Measurements from ENCODE around the gene PRR9. TPM values are rescaled to one million over a fixed set of nuclear protein-coding genes. Genes with fewer than 3 reads are reported as not detected.
"Not testable (repeated sequence)": the region's sequence is repeated elsewhere in the genome, so short reads cannot be mapped to it uniquely, and the experiment has no call there.

The PRR9 gene
- total and polyA plus RNA-seq, 2 donors (not counting 1 experiment from before 2014, with no cell fraction given): not detected

- H3K27ac ChIP-seq (ENCODE audit: insufficient read depth, low read length); H3K79me2 ChIP-seq (ENCODE audit: control insufficient read depth, insufficient read depth, low read length); H3K9me3 ChIP-seq (ENCODE audit: control insufficient read depth, insufficient read depth, low read depth, low read length); H3K36me3 ChIP-seq (ENCODE audit: control insufficient read depth, insufficient read depth, low read length); DNase-seq (ENCODE audit: low read depth in 2 of 2); H3K4me3 ChIP-seq (replicated peaks in 1 of 4; ENCODE audit: control extremely low read depth in 1 of 4, insufficient read depth in 1 of 4, low read depth in 3 of 4, low read length in 4 of 4); H4K20me1 ChIP-seq (ENCODE audit: control insufficient read depth, extremely low read depth, insufficient read depth, low read length); H3K4me2 ChIP-seq (ENCODE audit: extremely low read depth, insufficient read depth, low read length); H3K4me1 ChIP-seq (ENCODE audit: control insufficient read depth, extremely low read depth, insufficient read depth, low read length); H3K27me3 ChIP-seq (ENCODE audit: control insufficient read depth, insufficient read depth, low read length); H3K9ac ChIP-seq (ENCODE audit: insufficient read depth, low read length); H2AFZ ChIP-seq (ENCODE audit: low read length): not testable (repeated sequence)
- peak; percentile 23 to 39 for TF ChIP-seq CTCF (conservative IDR thresholded peaks at IDR 0.05 in 1 of 2, IDR thresholded peaks at IDR 0.05 in 1 of 2; ENCODE audit: low read depth in 1 of 2, low read length in 2 of 2)
These were observed 11.9 kb downstream of the PRR9 start for GRCh38 chr1:153229076-153229829.

- no peaks in the 10 kb centered on the region for H3K9me3 ChIP-seq (ENCODE audit: control insufficient read depth, insufficient read depth, low read depth, low read length)
These were observed 14.0 kb downstream of the PRR9 start for GRCh38 chr1:153231363-153231762.

GRCh38 chr1:153231785-153232184 lies 14.4 kb downstream of the PRR9 start:
- DNase-seq (ENCODE audit: low read depth in 2 of 2): no peak
- Histone ChIP-seq H3K4me3 (replicated peaks in 1 of 4; ENCODE audit: control extremely low read depth in 1 of 4, insufficient read depth in 1 of 4, low read depth in 3 of 4, low read length in 4 of 4) (no peak overlapping the region), H3K9ac (ENCODE audit: insufficient read depth, low read length) (no peak overlapping the region), H3K79me2 (ENCODE audit: control insufficient read depth, insufficient read depth, low read length) (no peaks in the 10 kb centered on the region), H3K27ac (ENCODE audit: insufficient read depth, low read length) (no peak overlapping the region), H2AFZ (ENCODE audit: low read length) (no peak overlapping the region), H3K4me2 (ENCODE audit: extremely low read depth, insufficient read depth, low read length) (no peak overlapping the region), H4K20me1 (ENCODE audit: control insufficient read depth, extremely low read depth, insufficient read depth, low read length) (no peaks in the 10 kb centered on the region), H3K36me3 (ENCODE audit: control insufficient read depth, insufficient read depth, low read length) (no peaks in the 10 kb centered on the region), H3K27me3 (ENCODE audit: control insufficient read depth, insufficient read depth, low read length) (no peaks in the 10 kb centered on the region), H3K9me3 (ENCODE audit: control insufficient read depth, insufficient read depth, low read depth, low read length) (no peaks in the 10 kb centered on the region), H3K4me1 (ENCODE audit: control insufficient read depth, extremely low read depth, insufficient read depth, low read length) (no peaks in the 10 kb centered on the region)
- TF ChIP-seq EZH2 (IDR thresholded peaks at IDR 0.05; ENCODE audit: low read length, missing control alignments) (no peak), CTCF (conservative IDR thresholded peaks at IDR 0.05 in 1 of 2, IDR thresholded peaks at IDR 0.05 in 1 of 2; ENCODE audit: low read depth in 1 of 2, low read length in 2 of 2) (no peak)

More at GRCh38 chr1:153231363-153231762, 14.0 kb downstream of the PRR9 start:
- TF ChIP-seq EZH2 (IDR thresholded peaks at IDR 0.05; ENCODE audit: low read length, missing control alignments) (no peak), CTCF (conservative IDR thresholded peaks at IDR 0.05 in 1 of 2, IDR thresholded peaks at IDR 0.05 in 1 of 2; ENCODE audit: low read depth in 1 of 2, low read length in 2 of 2) (no peak)
- Histone ChIP-seq H3K36me3 (ENCODE audit: control insufficient read depth, insufficient read depth, low read length) (no peaks in the 10 kb centered on the region), H4K20me1 (ENCODE audit: control insufficient read depth, extremely low read depth, insufficient read depth, low read length) (no peaks in the 10 kb centered on the region), H3K4me2 (ENCODE audit: extremely low read depth, insufficient read depth, low read length) (no peak overlapping the region), H3K27ac (ENCODE audit: insufficient read depth, low read length) (no peak overlapping the region), H3K27me3 (ENCODE audit: control insufficient read depth, insufficient read depth, low read length) (no peaks in the 10 kb centered on the region), H3K4me3 (replicated peaks in 1 of 4; ENCODE audit: control extremely low read depth in 1 of 4, insufficient read depth in 1 of 4, low read depth in 3 of 4, low read length in 4 of 4) (no peak overlapping the region), H2AFZ (ENCODE audit: low read length) (no peak overlapping the region), H3K9ac (ENCODE audit: insufficient read depth, low read length) (no peak overlapping the region), H3K79me2 (ENCODE audit: control insufficient read depth, insufficient read depth, low read length) (no peaks in the 10 kb centered on the region), H3K4me1 (ENCODE audit: control insufficient read depth, extremely low read depth, insufficient read depth, low read length) (no peaks in the 10 kb centered on the region)
- no peak for DNase-seq (ENCODE audit: low read depth in 2 of 2)

Measured in fibroblast of lung (primary cell).